Right renal cortex interstitium (tissue), 3 donors: ENCODE results near the gene TAL2. TPM values are rescaled to one million over a fixed set of nuclear protein-coding genes. Genes with fewer than 3 reads are reported as not detected.

Experiments
- DNase-seq, 3 donors: peaks; one replicate each; pipeline ENCODE4 v3.0.0-alpha.2; 2013; ENCODE audit warnings: low read depth in 3 of 3, low spot score in 2 of 3
- polyA plus RNA-seq, 3 donors: library from polyadenylated mRNA; unstranded; fragments of 120-200 nt; gene quantifications; one replicate each; pipeline ENCODE4 v1.2.1, GENCODE V29; 2013; ENCODE audit not compliant: insufficient read length in 3 of 3

The TAL2 gene
- polyA plus RNA-seq, 3 donors, result 1.6 to 2.7 (median 2.1) TPM

DNA sequence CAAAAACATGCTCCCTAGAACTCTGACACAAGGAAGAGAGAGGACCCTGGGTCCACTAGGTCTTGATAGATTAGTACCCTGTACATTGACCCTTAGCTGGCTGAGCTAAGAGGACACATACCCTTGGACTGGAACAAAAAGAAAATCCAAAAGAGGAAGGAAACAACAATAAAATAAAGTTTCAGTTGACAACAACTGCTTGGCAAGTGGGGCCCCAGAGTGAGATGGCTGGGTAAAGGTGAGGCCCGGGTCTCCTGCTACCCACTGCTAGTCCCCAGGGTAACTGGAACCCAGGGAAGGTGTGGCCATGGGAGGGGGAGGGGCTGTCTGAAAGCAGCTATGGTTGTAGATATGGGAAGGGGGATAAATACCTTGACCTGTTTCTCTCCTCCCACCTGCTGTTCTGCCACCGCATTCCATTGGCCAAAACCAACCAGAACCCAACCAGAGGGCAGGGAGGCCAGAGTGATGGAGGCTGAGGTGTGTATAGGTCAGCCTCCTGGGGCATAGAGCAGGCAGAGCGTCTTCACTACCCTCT is 11.7 kb downstream of the TAL2 start:
- DNase-seq, result no peak

DNA sequence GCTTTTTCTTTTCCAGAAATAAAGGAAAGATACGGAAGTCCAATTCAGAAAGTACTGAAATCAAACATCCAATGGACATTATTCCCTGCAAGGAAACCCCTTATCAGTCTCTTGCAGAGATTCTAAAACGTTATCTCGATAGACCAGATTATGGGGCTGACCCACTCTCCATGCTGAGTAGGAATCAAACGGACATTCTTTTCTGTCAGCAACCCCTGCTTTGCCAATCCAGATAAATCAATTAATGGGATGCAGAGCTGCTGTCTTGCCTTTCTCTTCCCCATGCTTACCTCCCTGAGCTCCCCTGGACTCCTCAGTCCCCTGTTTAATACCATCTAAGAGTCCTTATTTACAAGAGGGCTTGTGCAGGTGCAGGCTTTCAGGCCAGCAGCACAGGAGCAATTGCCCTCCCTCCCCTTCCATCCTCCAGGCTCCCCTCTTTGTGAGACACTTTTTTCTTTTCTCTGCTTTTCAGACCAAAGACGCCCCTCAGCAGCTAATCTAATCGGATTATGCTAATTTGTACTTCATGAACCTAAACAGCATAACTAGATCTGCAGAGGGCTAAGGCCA is 14.2 kb downstream of the TAL2 start:
- no peak for DNase-seq

DNA sequence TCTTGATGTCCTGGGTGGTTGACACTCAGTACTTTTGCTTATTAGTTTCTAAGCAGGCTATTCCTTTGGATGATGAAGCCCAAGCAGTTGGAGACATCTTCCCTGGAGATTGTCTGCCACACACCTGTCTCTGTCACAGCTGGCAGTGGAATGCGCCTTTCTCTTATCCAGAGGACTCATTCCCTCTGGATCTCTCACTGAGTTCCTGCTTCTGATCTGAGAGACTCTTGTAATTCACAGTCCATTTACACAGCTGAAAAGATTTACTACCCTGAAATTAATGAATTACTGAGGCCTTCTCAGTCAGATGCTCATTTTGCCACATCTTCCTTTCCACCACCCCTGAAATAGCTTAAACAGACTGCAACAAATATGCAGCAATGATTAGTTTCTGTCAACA is 15.9 kb downstream of the TAL2 start:
- DNase-seq, result no peak

DNA sequence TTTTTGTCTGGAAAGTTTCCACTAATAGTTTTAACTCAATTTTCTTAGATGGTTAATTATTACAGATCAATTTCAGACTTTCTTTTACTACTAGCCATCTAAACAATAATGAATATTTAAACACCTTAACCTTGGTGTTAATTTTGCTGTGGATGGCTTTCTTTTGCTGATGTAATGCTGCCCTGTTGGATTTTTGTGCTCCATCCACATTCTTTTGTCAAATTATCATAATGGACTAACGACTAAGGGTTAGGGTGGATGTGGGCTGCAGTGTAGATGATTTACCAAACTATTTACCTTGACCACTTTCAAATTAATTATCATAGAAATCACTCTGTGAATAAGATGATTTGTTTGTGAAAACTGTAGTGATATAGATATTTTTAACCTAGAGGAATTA is 16.5 kb downstream of the TAL2 start:
- no peak for DNase-seq

DNA sequence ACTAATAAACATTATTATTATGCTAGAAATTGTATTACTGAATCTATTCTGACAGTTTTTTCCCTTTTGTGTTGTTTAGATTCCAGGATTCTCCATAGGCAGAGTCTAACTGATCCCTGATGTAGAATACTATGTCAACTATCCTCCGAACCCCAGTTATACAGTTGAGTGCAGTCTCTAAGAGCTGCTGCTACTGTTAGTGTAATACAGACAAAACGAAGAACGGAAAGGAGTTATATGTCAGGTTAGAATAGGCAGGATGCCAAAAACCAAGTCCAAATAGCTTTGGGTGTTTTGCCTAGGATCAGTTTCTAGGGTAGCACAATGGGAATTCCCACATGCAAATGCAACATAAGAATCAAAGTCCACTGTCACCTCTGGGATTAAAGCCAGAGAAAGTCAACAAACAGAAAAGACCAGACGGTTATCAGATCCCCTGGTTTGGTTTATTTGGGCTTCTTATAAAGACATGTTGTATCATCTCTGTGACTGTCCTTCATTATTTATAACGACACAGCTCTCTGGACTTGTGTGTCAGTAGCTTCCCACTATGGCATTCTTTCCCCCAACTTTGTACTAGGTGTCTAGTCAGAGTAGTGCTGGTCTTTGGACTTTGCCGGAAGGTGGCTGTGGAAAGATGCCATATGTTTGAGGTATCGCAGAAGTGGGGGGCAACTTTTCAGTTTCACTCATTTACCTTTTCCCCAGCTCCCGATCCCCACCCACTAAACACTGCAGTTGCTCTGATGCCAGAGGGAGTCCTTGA is 17.2 kb downstream of the TAL2 start:
- DNase-seq, result no peak

DNA sequence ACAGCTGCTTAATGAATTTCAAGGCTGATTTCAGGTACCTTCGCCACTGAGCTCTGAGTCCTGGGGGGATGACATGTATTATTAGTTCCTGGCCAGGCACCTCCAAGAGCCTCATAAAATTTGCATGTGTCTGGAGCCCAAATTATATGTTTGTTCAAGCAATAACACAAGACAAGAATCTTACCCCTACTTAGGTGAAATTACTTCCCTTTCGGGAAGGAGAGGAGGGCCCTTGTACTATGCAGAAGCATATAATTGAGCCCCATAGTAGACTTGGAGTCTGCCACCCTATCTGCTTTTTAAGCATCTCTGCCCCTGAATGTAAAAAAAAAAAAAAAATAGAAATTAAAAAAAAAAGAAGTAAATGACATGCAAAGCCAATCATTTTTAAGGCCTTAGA is 19.1 kb downstream of the TAL2 start:
- no peak for DNase-seq

DNA sequence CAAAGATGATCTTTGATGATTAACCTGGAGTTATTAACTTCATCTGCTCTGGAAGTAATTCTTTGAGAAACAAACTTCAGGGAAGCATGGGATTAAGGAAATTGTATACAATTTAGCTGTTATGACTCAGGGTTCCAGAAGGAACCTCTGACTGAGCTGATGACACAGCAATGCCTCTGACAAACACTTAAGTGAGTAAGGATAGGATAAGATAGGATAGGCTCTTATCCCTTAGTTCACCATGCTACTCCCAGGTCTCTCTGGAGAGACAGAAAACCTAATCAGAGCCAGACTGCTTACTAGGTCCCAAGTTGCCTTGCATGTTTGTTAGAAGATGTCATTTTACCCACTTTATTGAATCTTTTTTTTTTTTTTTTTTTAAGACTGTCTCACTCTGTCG is 19.5 kb downstream of the TAL2 start:
- no peak for DNase-seq

DNA sequence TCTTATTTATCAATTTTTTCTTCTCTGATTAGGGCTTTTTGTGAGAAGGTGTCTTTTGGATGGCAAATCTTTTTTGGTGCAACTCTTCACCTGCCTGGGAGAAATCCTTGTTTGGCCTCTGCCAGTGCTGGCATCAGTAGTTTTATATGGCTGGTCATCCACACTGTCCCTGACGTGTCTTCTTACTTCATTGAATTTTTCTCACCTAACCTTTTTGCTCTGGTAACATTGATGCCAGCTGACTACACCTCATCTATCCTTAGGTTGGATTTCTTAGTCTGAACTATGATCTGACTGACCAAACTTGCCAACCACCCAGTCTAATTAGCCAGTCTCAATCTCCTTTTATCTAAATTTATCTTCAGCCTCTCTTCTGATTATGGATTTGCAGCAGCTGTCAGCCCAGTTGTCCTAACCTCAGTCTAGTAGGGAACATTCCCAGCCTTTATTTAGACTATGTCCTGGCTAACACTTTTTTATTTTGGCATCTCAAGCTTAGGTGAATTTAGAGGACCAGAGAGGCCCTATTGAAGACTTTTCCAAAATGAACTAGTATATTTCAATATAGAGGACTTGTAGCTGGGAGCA is 21.5 kb downstream of the TAL2 start:
- no peak for DNase-seq

DNA sequence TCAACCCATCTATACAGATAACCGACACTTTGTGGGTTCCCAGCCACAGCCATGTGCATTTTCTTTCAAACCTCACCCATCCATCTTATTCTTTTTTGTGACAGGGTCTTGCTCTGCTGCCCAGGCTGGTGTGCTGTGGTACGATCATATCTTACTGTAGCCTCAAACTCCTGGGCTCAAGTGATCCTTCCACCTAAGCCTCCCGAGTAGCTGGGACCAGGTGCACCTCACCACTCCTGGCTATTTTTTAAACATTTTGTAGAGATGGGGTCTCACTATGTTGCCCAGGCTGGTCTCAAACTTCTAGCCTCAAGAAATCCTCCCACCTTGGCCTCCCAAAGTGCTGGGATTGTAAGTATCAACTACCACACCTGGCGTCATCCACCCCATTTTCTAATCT is 24.7 kb downstream of the TAL2 start:
- DNase-seq, result no peak

DNA sequence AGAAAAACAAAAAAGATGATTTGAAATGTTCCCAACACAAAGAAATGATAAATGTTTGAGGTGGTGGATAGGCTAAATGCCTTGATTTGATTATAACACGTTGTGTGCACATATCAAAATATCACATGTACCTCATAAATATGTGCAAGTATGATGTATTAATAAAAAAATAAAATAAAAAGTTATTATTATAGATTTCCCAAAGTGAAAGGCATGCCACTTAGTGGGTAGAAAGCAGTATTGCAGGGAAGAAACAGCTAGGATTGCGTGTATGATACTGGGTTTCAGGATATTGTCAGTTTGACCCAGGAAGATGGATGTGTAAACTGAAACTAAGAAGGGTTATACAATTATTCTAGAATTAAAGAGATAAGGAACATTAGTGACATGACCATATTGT is 28.5 kb downstream of the TAL2 start:
- no peak for DNase-seq

DNA sequence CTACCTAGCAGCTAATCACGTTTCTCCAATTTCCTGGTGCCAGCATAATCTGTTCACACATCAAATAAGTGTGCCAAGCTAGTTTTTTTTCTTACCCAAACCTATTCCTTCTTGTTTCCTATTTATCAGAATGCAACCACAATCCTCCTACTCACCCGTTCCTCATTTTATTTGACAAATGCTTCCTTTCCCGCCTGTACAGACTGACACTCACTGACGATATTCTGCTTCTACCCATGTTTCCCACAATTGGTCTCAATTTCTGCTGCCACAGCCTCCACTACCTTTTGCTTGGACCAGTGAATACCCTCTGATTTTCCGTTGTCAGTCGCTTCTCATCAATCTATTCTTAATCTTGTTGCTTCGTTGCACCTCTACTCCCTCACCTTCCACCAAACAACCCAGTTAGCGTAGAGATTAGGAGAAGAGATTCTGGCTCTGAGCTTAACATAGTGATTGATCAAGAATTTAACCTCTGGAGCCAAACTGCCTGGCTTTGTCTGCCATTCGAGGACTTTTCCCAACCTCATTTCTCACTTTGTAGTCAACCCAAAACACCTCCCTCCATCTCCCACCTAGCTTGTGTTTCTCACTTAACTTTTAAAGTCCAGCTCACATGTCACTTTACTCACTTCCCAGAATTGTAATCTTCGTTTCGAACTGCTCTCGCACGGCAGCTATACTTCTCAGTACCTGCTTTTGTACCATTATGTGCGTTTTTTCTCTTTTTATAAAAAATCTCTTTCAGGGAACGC is 31.4 kb downstream of the TAL2 start:
- peak in 1 of 3 donors; percentile 31 for DNase-seq

DNA sequence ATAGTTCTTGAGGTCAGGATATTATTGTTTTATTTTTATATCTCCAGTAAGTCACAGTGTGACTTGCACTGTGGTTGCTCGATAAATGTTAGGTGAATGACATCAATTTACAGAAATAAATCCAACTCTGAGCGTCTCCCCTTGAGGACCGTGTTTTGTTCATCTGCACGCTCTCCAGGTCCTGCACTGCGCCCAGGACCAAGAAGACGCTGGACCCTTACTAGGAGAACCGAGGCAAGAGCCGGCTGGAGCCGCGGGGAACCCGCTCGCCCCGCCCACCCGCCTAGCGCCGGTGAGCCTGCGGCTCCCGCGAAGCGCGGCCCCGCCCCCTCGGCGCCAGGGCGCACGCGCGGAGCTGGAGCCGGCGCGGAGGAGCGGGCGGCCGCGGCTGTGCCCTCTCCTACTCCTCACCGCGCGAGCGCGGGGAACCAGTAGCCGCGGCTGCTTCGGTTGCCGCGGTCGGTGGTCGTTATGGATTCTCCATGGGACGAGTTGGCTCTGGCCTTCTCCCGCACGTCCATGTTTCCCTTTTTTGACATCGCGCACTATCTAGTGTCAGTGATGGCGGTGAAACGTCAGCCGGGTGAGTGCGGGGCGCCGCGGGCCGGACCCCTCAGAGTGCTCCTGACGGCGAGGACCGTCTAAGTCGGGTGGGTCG is 32.1 kb downstream of the TAL2 start, which contains the start of gene TMEM38B:
TMEM38B (plus strand) TSS at position 352 of the 658 bp plus-strand sequence; CDS start at position 472, 120 bp downstream.
- DNase-seq, result peak; percentile 72 to 82 (median 76)

DNA sequence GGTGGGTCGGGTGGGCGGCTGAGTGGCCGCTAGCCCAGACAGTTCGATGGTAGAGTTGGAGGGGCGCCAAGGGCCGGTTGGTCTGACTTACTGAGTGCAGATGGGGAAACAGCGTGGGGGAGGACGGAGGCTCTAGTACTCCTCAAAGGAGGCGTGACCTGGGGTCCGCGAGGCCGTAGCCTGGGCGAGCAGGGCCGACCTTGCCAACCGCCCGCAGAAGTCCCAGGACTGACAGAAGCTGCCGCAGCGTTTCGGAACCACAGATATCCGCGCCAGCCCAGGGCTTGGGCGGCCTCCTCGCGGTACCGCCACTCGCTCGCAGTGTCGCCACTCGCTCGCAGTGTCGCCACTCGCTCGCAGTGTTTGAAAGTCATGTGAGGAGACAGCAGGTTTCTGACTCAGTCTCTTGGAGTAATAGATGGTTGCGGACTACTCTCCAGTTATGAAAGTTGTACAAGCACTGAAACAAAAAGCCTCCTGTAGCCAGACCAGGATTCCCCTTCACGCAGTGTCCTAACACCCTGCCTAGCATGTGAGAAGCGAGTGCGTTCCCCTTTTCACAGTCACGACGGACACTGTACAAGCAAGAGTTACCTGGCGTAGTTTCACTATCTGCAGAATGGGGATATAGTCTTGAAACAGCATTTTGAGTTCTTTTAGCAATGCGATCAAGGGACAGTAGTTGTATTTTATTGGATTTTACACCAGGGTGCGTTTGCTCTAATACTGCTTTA is 32.8 kb downstream of the TAL2 start:
- peak in 2 of 3 donors; percentile 21 to 25 for DNase-seq

DNA sequence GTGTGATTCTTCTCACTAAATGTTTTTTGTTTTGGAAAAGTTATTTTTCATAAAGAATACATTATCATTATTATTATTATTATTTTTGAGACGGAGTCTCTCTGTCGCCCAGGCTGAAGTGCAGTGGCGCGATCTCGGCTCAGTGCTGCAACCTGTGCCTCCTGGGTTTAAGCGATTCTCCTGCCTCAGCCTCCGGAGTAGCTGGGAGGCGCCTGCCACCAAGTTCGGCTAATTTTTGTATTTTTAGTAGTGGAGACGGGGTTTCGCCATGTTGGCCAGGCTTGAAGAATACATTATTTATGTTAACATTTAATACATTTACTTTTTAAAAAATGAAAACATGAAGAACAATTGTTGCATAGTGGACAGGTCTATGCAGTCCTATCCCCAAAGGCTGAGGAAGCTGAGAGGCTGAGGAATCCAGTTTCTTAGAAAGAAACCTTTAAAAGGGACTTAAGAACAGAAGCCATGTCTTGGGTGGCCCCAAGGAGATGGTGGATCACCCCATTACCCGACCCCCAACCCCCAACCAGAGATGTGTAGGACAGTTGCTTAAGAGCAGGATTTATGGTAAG is 34.0 kb downstream of the TAL2 start:
- no peak for DNase-seq

DNA sequence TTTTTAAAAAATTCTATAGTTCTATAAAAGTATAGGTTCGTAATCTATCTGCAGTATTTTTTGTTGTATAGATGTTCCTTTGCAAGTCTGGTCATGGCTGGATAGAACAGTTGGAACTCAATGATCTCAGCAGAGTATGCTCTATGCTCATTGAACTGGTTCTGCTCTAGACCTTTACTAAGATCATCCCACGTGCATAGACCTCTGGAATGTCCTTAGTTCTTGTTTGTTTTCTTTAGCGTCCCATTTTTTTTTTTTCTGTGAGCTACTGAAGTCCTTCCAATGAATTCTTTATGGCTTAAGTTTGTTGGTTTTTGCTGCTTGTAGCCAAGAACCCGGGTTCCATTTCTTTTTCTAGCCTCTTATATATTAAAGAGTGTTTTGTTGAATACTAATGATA is 35.6 kb downstream of the TAL2 start:
- DNase-seq, result no peak

DNA sequence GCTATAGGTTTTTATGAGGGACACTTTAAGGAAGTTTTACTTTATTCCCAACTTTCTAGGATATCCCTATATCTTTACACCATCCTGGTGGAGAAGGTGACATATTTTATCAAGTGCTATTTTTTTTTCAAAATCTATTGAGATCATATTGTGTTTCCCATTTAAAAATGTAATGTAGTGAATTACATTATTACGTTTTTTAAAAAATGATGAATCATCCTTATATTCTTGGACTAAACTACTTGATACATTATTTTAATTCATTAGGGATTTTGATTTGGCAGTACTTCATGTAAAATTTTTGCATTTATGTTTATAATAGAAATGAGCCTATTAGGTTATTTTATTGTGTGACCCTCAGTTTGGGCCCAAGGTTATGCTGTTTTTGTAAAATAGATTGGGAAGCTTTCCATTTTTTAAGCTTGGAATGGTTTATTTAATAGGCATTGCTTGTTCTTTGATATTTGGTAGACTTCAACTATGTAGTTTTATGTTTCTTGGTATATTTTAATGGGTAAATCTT is 36.2 kb downstream of the TAL2 start:
- no peak for DNase-seq

DNA sequence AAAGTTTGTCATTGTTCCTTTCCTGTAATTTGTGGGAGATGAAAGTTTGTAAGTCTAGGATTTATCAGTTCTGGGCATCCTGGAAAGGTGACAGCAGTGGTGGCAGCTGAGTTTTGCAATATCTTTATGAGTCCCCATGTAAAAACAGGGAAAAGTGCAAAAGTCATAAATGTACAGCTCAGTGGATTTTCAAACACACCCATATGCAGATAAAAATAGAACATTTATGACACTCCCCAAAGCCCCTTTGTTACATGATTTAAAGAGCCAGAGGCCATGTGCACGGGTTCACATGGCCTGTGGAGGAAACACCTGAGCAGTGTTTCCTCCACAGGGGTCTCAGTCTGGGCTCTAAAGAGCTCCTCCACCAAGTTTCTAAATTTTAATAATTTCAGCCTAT is 38.4 kb downstream of the TAL2 start:
- DNase-seq, result no peak

DNA sequence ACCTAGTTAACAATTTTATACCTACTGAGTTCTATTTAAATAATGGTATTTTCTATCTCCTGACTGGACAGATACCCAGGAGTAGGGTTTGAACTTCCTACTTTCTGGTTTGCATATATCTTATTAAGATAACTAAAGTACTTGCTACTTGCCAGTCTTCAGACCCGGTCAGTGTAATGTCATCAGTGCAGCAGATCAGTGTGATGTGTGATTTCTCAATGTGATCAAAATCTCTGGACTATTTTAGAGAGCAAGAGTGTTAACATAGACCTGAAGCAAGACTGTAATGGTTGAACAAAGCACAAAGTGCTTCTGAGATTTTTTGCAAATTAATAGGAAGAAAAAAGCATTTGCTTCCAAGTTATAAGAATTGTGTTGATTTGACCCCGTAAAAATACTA is 38.9 kb downstream of the TAL2 start:
- no peak for DNase-seq

DNA sequence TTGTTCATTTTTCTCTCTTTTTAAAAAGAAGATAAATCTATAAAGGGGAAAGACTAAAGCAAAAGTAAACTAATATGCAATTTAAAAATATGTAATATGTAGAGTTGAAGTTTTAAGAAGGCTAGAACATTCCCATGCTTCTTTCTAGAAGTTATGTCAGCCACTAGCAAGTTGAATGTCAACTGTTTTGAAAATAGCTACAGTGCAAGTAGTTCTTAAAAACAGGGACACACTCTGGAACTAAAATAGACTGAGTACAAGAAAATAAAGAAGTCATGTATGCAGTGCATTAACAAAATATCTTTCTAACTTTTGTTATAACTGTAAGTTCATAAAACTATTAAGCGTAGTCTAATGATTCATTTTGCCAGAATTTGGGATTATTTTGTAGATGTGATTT is 40.0 kb downstream of the TAL2 start:
- DNase-seq, result no peak
